Measurements from ENCODE around the gene MKRN2. TPM values are rescaled to one million over a fixed set of nuclear protein-coding genes. Genes with fewer than 3 reads are reported as not detected.

MKRN2 gene
- total and polyA plus RNA-seq, 3 donors from 2014 or later = 82.6 to 117 (median 93.6) TPM

DNA sequence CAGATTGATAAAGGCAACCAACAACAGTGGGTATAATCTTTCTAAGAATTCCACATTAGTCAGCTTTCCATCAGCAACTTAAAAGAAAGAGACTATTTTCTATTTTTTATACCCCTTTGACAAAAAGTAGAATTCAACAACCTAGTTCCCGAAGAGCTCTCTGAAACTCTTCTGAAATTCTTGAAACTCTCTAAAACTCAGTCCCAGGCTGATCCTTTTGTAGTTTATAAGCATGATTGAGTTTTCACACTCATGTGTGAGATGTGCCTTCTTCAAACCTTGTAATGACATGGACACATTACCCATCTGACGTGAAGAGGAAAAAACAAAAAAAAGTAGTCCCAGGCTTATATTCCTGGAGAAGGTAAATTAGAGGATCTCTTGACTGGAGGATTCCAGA, 75.6 kb downstream of the MKRN2 start:
- intact Hi-C loops (cut with DNase I; ENCODE audit: low total_unique reads) = no loop called here
- no peaks in the 10 kb centered on the region for H3K27me3 ChIP-seq
- H3K27ac ChIP-seq = no peak overlapping the region
- TF ChIP-seq, protein P1, sequence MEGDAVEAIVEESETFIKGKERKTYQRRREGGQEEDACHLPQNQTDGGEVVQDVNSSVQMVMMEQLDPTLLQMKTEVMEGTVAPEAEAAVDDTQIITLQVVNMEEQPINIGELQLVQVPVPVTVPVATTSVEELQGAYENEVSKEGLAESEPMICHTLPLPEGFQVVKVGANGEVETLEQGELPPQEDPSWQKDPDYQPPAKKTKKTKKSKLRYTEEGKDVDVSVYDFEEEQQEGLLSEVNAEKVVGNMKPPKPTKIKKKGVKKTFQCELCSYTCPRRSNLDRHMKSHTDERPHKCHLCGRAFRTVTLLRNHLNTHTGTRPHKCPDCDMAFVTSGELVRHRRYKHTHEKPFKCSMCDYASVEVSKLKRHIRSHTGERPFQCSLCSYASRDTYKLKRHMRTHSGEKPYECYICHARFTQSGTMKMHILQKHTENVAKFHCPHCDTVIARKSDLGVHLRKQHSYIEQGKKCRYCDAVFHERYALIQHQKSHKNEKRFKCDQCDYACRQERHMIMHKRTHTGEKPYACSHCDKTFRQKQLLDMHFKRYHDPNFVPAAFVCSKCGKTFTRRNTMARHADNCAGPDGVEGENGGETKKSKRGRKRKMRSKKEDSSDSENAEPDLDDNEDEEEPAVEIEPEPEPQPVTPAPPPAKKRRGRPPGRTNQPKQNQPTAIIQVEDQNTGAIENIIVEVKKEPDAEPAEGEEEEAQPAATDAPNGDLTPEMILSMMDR (IDR thresholded peaks at IDR 0.05) = no peak
- no peak for TF ChIP-seq POLR2A (IDR thresholded peaks at IDR 0.05)
- no peaks in the 10 kb centered on the region for H3K9me3 ChIP-seq
- 57 to 81% methylated on average over 2 of the region's 2 CpGs for WGBS, 2 donors
- H3K36me3 ChIP-seq (ENCODE audit: low read depth, missing control alignments) = no peaks in the 10 kb centered on the region
- DNase-seq = no peak
- H3K4me3 ChIP-seq = no peak overlapping the region
- H3K4me1 ChIP-seq = peaks cover 10% of the 10 kb centered on the region

DNA sequence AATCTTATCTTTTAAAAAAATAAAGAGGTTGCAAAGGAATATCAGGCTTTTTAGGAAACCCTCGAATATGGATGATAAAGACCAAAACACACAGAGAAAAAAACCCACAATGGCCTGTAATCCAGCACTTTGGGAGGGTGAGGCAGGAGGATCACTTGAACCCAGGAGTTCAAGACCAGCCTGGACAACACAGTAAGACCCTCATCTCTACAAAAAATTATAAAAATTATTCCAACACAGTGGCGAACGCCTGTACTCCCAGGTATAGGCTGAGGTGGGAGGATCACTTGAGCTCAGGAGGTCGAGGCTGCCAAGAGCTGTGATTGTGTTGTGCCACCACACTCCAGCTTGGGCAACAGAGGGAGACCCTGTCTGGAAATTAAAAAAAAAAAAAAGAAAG, 76.2 kb downstream of the MKRN2 start:
- Histone ChIP-seq H3K27ac (no peak overlapping the region), H3K4me3 (no peak overlapping the region), H3K9me3 (no peaks in the 10 kb centered on the region), H3K27me3 (no peaks in the 10 kb centered on the region), H3K4me1 (peaks cover 10% of the 10 kb centered on the region), H3K36me3 (ENCODE audit: low read depth, missing control alignments) (no peaks in the 10 kb centered on the region)
- DNase-seq = no peak
- WGBS, 2 donors = 82 to 84% methylated on average over 4 of the region's 4 CpGs
- TF ChIP-seq, protein P1 (IDR thresholded peaks at IDR 0.05) = no peak
- no peak for TF ChIP-seq POLR2A (IDR thresholded peaks at IDR 0.05)
- intact Hi-C loops (cut with DNase I; ENCODE audit: low total_unique reads) = no loop called here

Small RNA genes within 50 kb of the gene (small RNA-seq; reads per million reads assigned to genes)
- 0 reads per million in 2 donors for gene RF00017
- gene RNA5SP123 = 0 reads per million in 2 donors
- 0 reads per million in 2 donors for gene RNU6-377P

Other genes with a start within 250 kb of the MKRN2 start
- 10 to 100 TPM; 25.3 to 26.8 TPM for gene TSEN2, start 72.6 kb upstream of the MKRN2 start, total RNA-seq
- 17.0 TPM for gene TSEN2, start 72.6 kb upstream of the MKRN2 start, polyA plus RNA-seq (ENCODE audit: insufficient read depth, low read depth, low replicate concordance)
- not detected for gene MKRN2OS, start 11.6 kb upstream of the MKRN2 start, total RNA-seq
- not detected for gene MKRN2OS, start 11.6 kb upstream of the MKRN2 start, polyA plus RNA-seq (ENCODE audit: insufficient read depth, low read depth, low replicate concordance)
- gene RAF1, start 107.0 kb downstream of the MKRN2 start, total RNA-seq = 100 to 1,000 TPM; 133 to 138 TPM
- gene RAF1, start 107.0 kb downstream of the MKRN2 start, polyA plus RNA-seq (ENCODE audit: insufficient read depth, low read depth, low replicate concordance) = 68.7 TPM
- gene TMEM40, start 202.2 kb downstream of the MKRN2 start, total RNA-seq = 1 to 10 TPM; 1.5 to 1.7 TPM
- 0.96 TPM for gene TMEM40, start 202.2 kb downstream of the MKRN2 start, polyA plus RNA-seq (ENCODE audit: insufficient read depth, low read depth, low replicate concordance)
- gene CAND2, start 239.6 kb downstream of the MKRN2 start, total RNA-seq = 100 to 1,000 TPM; 118 to 128 TPM
- 38.0 TPM for gene CAND2, start 239.6 kb downstream of the MKRN2 start, polyA plus RNA-seq (ENCODE audit: insufficient read depth, low read depth, low replicate concordance)

All from testis (tissue), 3 donors.